HG03066 (cell line): Measurements from ENCODE around the gene ANKRD13C.
"Not testable (repeated sequence)": the region's sequence is repeated elsewhere in the genome, so short reads cannot be mapped to it uniquely, and the experiment has no call there.

Source experiments
- ATAC-seq: cut with Tn5 transposase; IDR thresholded peaks from one replicate; pipeline ENCODE4 v1.9.1; 2021; ENCODE audit warnings: low read depth; ENCODE audit not compliant: unreplicated experiment

ANKRD13C gene

GRCh38 chr1:70354332-70355110 lies at the start of gene ANKRD13C:
TSS of gene ANKRD13C (minus strand) at chr1:70354722. CDS start at chr1:70354408, 314 bp downstream.
- ATAC-seq = peak; percentile 88

- no peak for ATAC-seq
These were observed 49.2 kb upstream of the ANKRD13C start for GRCh38 chr1:70403759-70404158.

GRCh38 chr1:70401974-70402373 lies 47.5 kb upstream of the ANKRD13C start:
- ATAC-seq = no peak

DNA sequence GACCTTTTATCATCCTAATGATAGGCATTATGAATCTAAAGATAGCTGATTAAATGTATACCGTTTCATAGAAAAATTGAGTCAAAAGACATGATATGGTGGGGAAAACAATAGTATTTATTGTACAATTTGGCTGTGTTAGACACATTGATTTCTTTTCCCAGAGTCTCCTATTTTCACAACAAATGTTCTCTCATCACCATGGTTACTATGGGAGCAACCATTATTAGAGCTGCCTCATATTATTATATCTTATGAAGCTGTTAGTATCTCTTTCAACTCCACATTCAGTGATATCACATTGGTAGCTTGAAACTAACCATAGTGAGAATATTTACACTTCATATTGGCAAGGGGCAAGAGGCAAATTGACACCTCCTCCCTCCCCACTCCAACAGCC lies 45.8 kb upstream of the ANKRD13C start:
- ATAC-seq = no peak

GRCh38 chr1:70397013-70397412 lies 42.5 kb upstream of the ANKRD13C start:
- no peak for ATAC-seq

DNA sequence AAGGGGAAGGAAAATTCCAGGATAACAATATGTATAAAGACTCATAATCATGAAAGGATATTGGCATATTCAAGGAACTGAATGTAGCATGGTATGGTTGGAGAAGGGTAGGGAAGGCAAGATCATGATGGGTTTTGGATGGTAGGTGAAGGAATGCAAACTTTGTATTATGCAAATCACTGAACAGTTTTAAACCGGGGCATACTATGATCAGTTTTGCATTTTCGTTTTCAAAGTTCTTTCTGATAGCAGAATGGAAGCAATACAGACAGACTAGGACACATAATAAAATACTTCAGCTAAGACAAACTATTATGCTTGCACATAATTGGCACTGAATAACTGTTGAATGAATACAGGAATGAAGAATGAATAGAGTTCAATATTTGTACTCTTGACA lies 42.1 kb upstream of the ANKRD13C start:
- ATAC-seq = no peak

- ATAC-seq = no peak
These were observed 38.1 kb upstream of the ANKRD13C start for GRCh38 chr1:70392626-70393025.

GRCh38 chr1:70387507-70387906 lies 33.0 kb upstream of the ANKRD13C start:
- no peak for ATAC-seq

GRCh38 chr1:70386121-70386520 lies 31.6 kb upstream of the ANKRD13C start:
- ATAC-seq = no peak

DNA sequence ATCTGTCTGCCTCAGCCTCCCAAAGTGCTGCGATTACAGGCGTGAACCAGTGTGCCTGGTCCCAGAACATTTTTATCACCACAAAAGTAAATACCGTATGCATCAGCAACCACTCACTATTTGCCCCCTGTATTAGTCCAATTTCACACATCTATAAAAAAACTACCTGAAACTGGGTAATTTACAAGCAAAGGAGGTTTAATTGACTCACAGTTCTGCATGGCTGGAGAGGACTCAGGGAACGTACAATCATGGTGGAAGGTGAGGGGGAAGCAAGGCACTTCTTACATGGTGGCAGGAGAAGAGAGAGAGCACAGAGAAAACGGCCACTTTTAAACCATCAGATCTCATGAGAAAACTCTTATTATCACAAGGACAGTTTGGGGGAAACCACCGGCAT lies 31.0 kb upstream of the ANKRD13C start:
- ATAC-seq = no peak

GRCh38 chr1:70384542-70384941 lies 30.0 kb upstream of the ANKRD13C start:
- no peak for ATAC-seq

- ATAC-seq = no peak
These were observed 29.0 kb upstream of the ANKRD13C start for GRCh38 chr1:70383483-70383882.

DNA sequence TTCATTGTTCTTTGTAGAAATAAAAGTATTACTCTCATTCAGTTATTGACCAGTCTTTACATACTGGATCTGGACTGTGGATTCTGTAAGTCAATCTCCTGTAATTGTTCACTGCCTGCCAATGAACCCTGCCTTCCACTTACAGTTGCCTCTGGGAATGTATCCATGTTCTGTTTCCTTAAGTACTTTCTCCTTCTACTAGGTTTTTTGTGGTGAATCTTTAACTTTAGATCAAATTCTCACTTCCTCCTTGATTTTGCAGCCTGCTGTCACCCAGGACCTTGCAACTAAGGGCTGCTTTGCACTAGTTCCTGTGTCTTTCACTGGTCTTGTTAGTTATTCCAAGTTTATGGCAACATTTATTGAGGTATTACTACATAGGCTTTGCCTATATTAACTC lies 28.2 kb upstream of the ANKRD13C start:
- peak; percentile 88 for ATAC-seq

GRCh38 chr1:70376196-70376595 lies 21.7 kb upstream of the ANKRD13C start:
- ATAC-seq = no peak

- ATAC-seq = not testable (repeated sequence)
These were observed 19.1 kb upstream of the ANKRD13C start for GRCh38 chr1:70373580-70373979.

DNA sequence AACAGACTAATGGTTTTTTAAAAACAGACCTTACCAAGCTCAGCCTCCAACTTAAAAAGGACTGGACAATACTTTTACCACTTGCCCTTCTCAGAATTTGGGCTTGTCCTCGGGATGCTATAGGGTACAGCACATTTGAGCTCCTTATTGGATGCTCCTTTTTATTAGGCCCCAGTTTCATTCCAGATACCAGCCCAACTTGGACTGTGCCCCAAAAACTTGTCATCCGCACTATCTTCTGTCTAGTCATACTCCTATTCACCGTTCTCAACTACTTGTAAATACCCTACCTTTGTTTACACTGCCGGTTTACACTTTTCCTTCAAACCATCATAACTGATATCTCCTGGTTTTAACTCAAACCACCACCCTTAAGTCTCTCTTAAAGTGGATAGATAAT lies 17.9 kb upstream of the ANKRD13C start:
- no peak for ATAC-seq

DNA sequence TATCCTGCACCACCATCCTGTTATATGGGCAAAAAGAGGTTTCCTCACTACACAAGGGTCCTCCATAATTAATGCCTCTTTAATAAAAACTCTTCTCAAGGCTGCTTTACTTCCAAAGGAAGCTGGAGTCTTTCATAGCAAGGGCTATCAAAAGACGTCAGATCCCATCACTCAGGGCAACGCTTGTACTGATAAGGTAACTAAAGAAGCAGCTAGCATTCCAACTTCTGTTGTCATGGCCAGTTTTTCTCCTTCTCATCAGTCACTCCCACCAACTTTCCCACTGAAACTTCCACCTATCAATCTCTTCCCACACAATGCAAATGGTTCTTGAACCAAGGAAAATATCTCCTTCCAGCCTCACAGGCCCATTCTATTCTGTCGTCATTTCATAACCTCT lies 17.1 kb upstream of the ANKRD13C start:
- not testable (repeated sequence) for ATAC-seq

GRCh38 chr1:70367397-70367796 lies 12.9 kb upstream of the ANKRD13C start:
- ATAC-seq = not testable (repeated sequence)

DNA sequence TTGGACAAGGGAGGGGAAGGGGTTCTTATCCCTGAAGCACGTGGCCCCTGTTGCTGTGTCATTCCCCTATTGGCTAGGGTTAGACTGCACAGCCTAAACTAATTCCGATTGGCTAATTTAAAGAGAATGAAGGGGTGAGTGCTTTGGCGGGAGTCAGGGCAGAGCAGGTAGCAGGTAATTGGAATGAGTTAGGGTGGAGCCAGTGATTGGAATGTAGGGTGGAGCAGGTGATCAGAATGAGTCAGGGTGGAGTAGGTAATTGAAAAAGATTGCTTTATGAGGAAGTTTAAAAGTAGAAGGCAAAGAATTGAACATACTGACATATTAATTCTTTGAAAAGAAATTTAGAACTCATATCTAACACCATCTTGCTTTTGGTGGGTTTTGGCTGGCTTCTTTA lies 12.5 kb upstream of the ANKRD13C start:
- not testable (repeated sequence) for ATAC-seq

- not testable (repeated sequence) for ATAC-seq
These were observed 12.0 kb upstream of the ANKRD13C start for GRCh38 chr1:70366425-70366952.

DNA sequence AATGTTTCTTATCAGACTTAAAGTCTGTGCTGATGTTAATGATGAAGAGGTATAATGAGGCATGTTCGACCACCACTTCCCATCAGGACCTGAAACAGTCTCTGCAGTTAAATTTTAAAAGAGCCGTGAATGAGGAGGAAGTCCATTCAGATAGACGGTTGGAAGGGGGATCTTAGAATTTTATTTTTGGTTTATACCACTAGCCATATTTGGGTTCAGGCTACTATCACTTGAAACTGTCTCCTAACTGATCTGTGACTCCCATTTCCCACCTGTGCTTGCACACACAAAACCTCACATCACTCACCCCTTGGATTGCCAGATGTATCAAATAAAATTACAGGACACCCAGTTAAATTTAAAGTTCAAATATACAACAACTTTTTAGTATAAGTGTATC lies 9.9 kb upstream of the ANKRD13C start:
- no peak for ATAC-seq

DNA sequence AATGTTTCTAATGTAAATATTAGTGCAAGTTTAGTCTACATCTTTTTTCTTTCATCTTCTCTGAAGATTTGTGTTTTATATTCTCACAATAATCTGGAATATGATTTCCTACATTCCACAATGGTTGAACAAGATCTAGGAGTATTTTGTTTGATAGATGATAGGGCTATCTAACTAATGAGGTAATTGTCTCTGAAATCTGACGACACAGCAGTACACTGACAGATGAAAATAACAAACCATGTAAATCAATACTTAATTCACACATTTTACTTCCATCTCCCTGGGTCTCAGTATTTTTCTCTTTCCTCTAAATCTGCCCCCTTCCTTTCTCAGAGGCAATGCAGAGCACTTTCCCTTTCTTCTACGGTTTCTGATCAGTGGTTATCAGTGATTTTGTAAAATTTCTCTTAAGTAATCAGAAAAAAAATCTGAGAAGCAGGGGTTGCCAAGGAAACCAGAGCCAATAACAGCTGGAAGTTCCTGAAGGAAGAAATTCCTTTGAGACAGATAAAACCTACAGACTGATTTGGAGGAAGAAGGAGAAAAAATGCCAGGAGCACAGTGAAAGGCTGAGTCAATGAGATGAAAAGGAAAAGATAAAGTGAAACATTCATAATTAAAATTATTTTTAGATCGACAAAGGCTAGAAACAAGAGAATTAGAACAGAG lies 7.3 kb upstream of the ANKRD13C start:
- no peak for ATAC-seq
